ENCODE measurements around the gene TJP1. TPM values are rescaled to one million over a fixed set of nuclear protein-coding genes. Genes with fewer than 3 reads are reported as not detected.

TJP1 gene
- total RNA-seq, 1 experiment from 2014 or later = 137 TPM

GRCh38 chr15:29656636-29657475, 165.4 kb downstream of the TJP1 start:
- H3K9me3 Mint-ChIP-seq (ENCODE audit: unreplicated experiment) = no peaks in the 10 kb centered on the region
- H3K4me3 Mint-ChIP-seq (ENCODE audit: unreplicated experiment) = no peak overlapping the region
- no peaks in the 10 kb centered on the region for H3K4me1 Mint-ChIP-seq (ENCODE audit: insufficient read depth, unreplicated experiment)
- CTCF ChIA-PET = interaction anchor here (0.6 kb wide), 1 partner anchor 519 kb away, joined by 3 read pairs; no protein-coding TSS in a partner anchor
- intact Hi-C loops (cut with micrococcal nuclease) = no loop called here
- no TSS peak for BruUV-seq (replicated peaks)
- H3K27ac Mint-ChIP-seq (ENCODE audit: low read depth, unreplicated experiment) = no peak overlapping the region
- TF ChIP-seq CTCF (IDR thresholded peaks at IDR 0.05; ENCODE audit: unreplicated experiment) = no peak
- DNase-seq (ENCODE audit: unreplicated experiment) = no peak
- POLR2A ChIA-PET = no interaction called here
- H3K27me3 Mint-ChIP-seq (ENCODE audit: insufficient read depth, unreplicated experiment) = peaks cover 21% of the 10 kb centered on the region
- H3K36me3 Mint-ChIP-seq (ENCODE audit: insufficient read depth, unreplicated experiment) = peaks cover 5% of the 10 kb centered on the region

GRCh38 chr15:29652595-29652994, 169.7 kb downstream of the TJP1 start:
- intact Hi-C loops (cut with micrococcal nuclease) = no loop called here
- peaks cover 5% of the 10 kb centered on the region for H3K36me3 Mint-ChIP-seq (ENCODE audit: insufficient read depth, unreplicated experiment)
- POLR2A ChIA-PET = no interaction called here
- H3K4me3 Mint-ChIP-seq (ENCODE audit: unreplicated experiment) = no peak overlapping the region
- H3K27ac Mint-ChIP-seq (ENCODE audit: low read depth, unreplicated experiment) = no peak overlapping the region
- TF ChIP-seq CTCF (IDR thresholded peaks at IDR 0.05; ENCODE audit: unreplicated experiment) = no peak
- no peaks in the 10 kb centered on the region for H3K4me1 Mint-ChIP-seq (ENCODE audit: insufficient read depth, unreplicated experiment)
- CTCF ChIA-PET = interaction anchor here (0.6 to 1.0 kb wide), 2 partner anchors 16 to 202 kb away, joined by 3 read pairs; no protein-coding TSS in a partner anchor
- DNase-seq (ENCODE audit: unreplicated experiment) = no peak
- no TSS peak for BruUV-seq (replicated peaks)
- no peaks in the 10 kb centered on the region for H3K9me3 Mint-ChIP-seq (ENCODE audit: unreplicated experiment)
- peaks cover 21% of the 10 kb centered on the region for H3K27me3 Mint-ChIP-seq (ENCODE audit: insufficient read depth, unreplicated experiment)

- no peak for TF ChIP-seq CTCF (IDR thresholded peaks at IDR 0.05; ENCODE audit: unreplicated experiment)
- POLR2A ChIA-PET = no interaction called here
- CTCF ChIA-PET = interaction anchor here (0.6 to 1.4 kb wide), 3 partner anchors 15 to 423 kb away, joined by 3 read pairs; no protein-coding TSS in a partner anchor
- Mint-ChIP-seq H3K4me1 (ENCODE audit: insufficient read depth, unreplicated experiment) (no peaks in the 10 kb centered on the region), H3K4me3 (ENCODE audit: unreplicated experiment) (no peak overlapping the region), H3K36me3 (ENCODE audit: insufficient read depth, unreplicated experiment) (no peaks in the 10 kb centered on the region), H3K27ac (ENCODE audit: low read depth, unreplicated experiment) (no peak overlapping the region), H3K27me3 (ENCODE audit: insufficient read depth, unreplicated experiment) (peaks cover 21% of the 10 kb centered on the region), H3K9me3 (ENCODE audit: unreplicated experiment) (no peaks in the 10 kb centered on the region)
- BruUV-seq (replicated peaks) = no TSS peak
- no peak for DNase-seq (ENCODE audit: unreplicated experiment)
- intact Hi-C loops (cut with micrococcal nuclease) = no loop called here
These were observed 170.6 kb downstream of the TJP1 start for GRCh38 chr15:29651476-29652233.
